ENCODE measurements around the gene CAPG. TPM values are rescaled to one million over a fixed set of nuclear protein-coding genes. Genes with fewer than 3 reads are reported as not detected.

CAPG gene
- total and polyA plus RNA-seq, 2 donors: 118 to 190 TPM

DNA sequence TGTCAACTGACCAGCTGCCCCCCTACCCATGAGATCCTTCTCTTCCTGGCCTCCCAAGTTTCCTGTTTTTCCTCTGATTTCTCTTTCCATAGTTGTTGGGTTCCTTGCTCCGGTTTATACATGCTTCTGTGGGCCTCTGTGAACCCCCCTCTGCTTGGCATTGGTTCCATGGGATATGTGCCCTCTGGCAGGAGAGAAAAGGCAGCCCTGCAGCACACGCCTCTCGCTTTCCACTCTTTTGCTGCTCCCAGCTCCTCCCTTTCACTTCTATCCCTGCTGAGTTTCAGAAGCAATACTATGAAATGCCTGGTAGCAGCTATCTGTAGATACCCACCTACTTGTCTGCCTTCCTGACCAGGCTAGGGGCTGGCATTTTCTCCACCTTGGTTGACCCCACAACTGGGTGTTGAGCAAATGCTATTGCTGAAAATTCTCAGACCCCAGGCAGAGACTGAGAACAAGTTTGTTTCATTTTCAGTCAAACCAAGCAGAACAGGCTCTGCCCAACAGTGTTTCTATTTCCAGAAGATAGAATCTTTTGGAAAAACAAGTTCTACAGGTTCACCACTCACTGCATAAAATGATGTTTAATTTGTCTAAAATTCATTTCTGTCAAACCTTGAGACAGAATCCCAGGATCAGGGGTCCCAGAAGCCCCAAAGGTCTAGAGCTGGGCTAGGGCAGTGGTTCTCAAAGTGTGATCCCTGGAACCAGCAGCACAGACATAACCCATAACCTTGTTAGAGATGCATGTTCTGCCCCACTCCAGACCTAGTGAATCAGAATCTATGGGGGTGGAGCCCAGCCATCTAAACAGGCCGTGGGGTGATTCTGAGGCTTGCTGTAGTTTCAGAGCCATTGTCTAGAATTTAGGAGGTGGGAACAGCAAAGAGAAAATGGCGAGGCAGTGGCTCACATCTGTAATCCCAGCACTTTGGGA is 13.4 kb downstream of the CAPG start:
- Histone ChIP-seq H3K27ac (ENCODE audit: low read depth in 1 of 2, low read length in 1 of 2) (no peak overlapping the region), H3K4me3 (ENCODE audit: low read length in 2 of 2) (no peak overlapping the region), H3K9me3 (ENCODE audit: control insufficient read depth in 2 of 2, insufficient read depth in 1 of 2, low read length in 1 of 2) (no peaks in the 10 kb centered on the region), H3K4me1 (ENCODE audit: control insufficient read depth in 2 of 2, insufficient read depth in 2 of 2, low read length in 2 of 2) (peaks cover 0 to 11% of the 10 kb centered on the region in 2 donors), H3K27me3 (ENCODE audit: control insufficient read depth in 2 of 2, insufficient read depth in 1 of 2, low read length in 1 of 2) (no peaks in the 10 kb centered on the region), H3K36me3 (ENCODE audit: control insufficient read depth in 2 of 2, insufficient read depth in 2 of 2, low read length in 1 of 2) (peaks cover 3 to 6% of the 10 kb centered on the region in 2 donors)
- DNase-seq (ENCODE audit: low read depth in 6 of 9, low spot score in 9 of 9): no peak
- 93% methylated on average over 5 of the region's 5 CpGs for WGBS

DNA sequence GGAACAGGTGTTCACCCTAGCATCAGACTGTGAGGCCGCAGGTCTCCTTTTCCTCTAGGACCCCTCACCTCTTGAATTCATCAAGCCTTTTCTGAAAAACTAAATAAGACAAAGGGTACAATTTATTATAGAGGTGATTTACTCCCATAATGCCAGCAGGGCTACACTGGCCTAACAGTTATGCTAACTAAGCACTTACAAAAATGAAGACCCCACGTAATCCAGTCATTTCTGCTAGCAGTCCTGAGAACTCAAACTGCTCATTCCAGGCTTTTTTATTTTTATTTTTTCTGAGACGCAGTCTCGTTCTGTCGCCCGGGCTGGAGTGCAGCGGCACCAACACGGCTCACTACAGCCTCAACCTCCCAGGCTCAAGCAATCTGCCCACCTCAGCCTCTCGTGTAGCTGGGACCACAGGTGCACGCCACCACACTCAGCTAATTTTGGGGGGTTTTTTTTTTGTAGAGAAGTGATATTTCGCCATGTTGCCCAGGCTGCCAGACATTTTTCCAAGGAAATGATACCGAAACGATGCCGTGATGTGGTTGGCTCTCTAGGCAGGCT is 14.2 kb downstream of the CAPG start:
- Histone ChIP-seq H3K27ac (ENCODE audit: low read depth in 1 of 2, low read length in 1 of 2) (no peak overlapping the region), H3K36me3 (ENCODE audit: control insufficient read depth in 2 of 2, insufficient read depth in 2 of 2, low read length in 1 of 2) (peaks cover 6% of the 10 kb centered on the region in 2 donors), H3K27me3 (ENCODE audit: control insufficient read depth in 2 of 2, insufficient read depth in 1 of 2, low read length in 1 of 2) (no peaks in the 10 kb centered on the region), H3K9me3 (ENCODE audit: control insufficient read depth in 2 of 2, insufficient read depth in 1 of 2, low read length in 1 of 2) (no peaks in the 10 kb centered on the region), H3K4me3 (ENCODE audit: low read length in 2 of 2) (no peak overlapping the region), H3K4me1 (ENCODE audit: control insufficient read depth in 2 of 2, insufficient read depth in 2 of 2, low read length in 2 of 2) (peaks cover 0 to 11% of the 10 kb centered on the region in 2 donors)
- DNase-seq (ENCODE audit: low read depth in 6 of 9, low spot score in 9 of 9): no peak
- WGBS: 97% methylated on average over 14 of the region's 14 CpGs

DNA sequence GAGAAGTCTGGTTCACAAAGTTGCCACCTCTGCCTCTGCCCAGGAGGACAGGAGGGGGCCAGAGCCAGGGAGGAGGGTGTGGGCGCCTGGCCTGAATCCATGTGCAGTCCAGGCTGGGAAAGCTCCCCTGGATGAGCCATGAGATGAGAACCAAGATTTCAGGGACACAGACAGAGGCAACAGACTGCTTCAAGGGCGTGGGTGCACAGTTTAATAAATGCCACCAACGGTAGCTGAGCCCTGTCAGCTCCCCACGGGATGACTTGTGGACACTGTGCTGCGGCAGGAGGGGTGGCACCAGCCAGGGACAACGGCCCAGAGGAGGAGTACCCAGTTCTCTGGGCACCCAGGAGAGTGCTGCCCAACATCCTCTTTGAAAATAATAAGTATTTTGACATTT is 15.2 kb downstream of the CAPG start:
- peaks cover 6 to 14% of the 10 kb centered on the region in 2 donors for H3K36me3 ChIP-seq (ENCODE audit: control insufficient read depth in 2 of 2, insufficient read depth in 2 of 2, low read length in 1 of 2)
- DNase-seq (ENCODE audit: low read depth in 6 of 9, low spot score in 9 of 9): no peak
- H3K27ac ChIP-seq (ENCODE audit: low read depth in 1 of 2, low read length in 1 of 2): no peak overlapping the region
- peaks cover 0 to 11% of the 10 kb centered on the region in 2 donors for H3K4me1 ChIP-seq (ENCODE audit: control insufficient read depth in 2 of 2, insufficient read depth in 2 of 2, low read length in 2 of 2)
- no peaks in the 10 kb centered on the region for H3K9me3 ChIP-seq (ENCODE audit: control insufficient read depth in 2 of 2, insufficient read depth in 1 of 2, low read length in 1 of 2)
- H3K27me3 ChIP-seq (ENCODE audit: control insufficient read depth in 2 of 2, insufficient read depth in 1 of 2, low read length in 1 of 2): no peaks in the 10 kb centered on the region
- 95% methylated on average over 6 of the region's 6 CpGs for WGBS
- no peak overlapping the region for H3K4me3 ChIP-seq (ENCODE audit: low read length in 2 of 2)

GRCh38 chr2:85394261-85394681 is 15.9 kb downstream of the CAPG start:
- H3K36me3 ChIP-seq (ENCODE audit: control insufficient read depth in 2 of 2, insufficient read depth in 2 of 2, low read length in 1 of 2): peaks cover 10 to 18% of the 10 kb centered on the region in 2 donors
- DNase-seq (ENCODE audit: low read depth in 6 of 9, low spot score in 9 of 9): no peak
- no peak overlapping the region for H3K27ac ChIP-seq (ENCODE audit: low read depth in 1 of 2, low read length in 1 of 2)
- WGBS: 97% methylated on average over 4 of the region's 4 CpGs
- H3K4me1 ChIP-seq (ENCODE audit: control insufficient read depth in 2 of 2, insufficient read depth in 2 of 2, low read length in 2 of 2): peaks cover 0 to 11% of the 10 kb centered on the region in 2 donors
- no peaks in the 10 kb centered on the region for H3K27me3 ChIP-seq (ENCODE audit: control insufficient read depth in 2 of 2, insufficient read depth in 1 of 2, low read length in 1 of 2)
- no peaks in the 10 kb centered on the region for H3K9me3 ChIP-seq (ENCODE audit: control insufficient read depth in 2 of 2, insufficient read depth in 1 of 2, low read length in 1 of 2)
- no peak overlapping the region for H3K4me3 ChIP-seq (ENCODE audit: low read length in 2 of 2)

GRCh38 chr2:85393836-85394235 is 16.3 kb downstream of the CAPG start:
- DNase-seq (ENCODE audit: low read depth in 6 of 9, low spot score in 9 of 9): no peak
- Histone ChIP-seq H3K4me3 (ENCODE audit: low read length in 2 of 2) (no peak overlapping the region), H3K27me3 (ENCODE audit: control insufficient read depth in 2 of 2, insufficient read depth in 1 of 2, low read length in 1 of 2) (no peaks in the 10 kb centered on the region), H3K4me1 (ENCODE audit: control insufficient read depth in 2 of 2, insufficient read depth in 2 of 2, low read length in 2 of 2) (peaks cover 0 to 11% of the 10 kb centered on the region in 2 donors), H3K36me3 (ENCODE audit: control insufficient read depth in 2 of 2, insufficient read depth in 2 of 2, low read length in 1 of 2) (peaks cover 10 to 18% of the 10 kb centered on the region in 2 donors), H3K27ac (ENCODE audit: low read depth in 1 of 2, low read length in 1 of 2) (no peak overlapping the region), H3K9me3 (ENCODE audit: control insufficient read depth in 2 of 2, insufficient read depth in 1 of 2, low read length in 1 of 2) (no peaks in the 10 kb centered on the region)
- over 99% methylated on average over 4 of the region's 4 CpGs for WGBS

- peaks cover 15 to 18% of the 10 kb centered on the region in 2 donors for H3K36me3 ChIP-seq (ENCODE audit: control insufficient read depth in 2 of 2, insufficient read depth in 2 of 2, low read length in 1 of 2)
- WGBS: 89% methylated on average over 11 of the region's 11 CpGs
- no peaks in the 10 kb centered on the region for H3K27me3 ChIP-seq (ENCODE audit: control insufficient read depth in 2 of 2, insufficient read depth in 1 of 2, low read length in 1 of 2)
- no peak overlapping the region for H3K27ac ChIP-seq (ENCODE audit: low read depth in 1 of 2, low read length in 1 of 2)
- peaks cover 0 to 7% of the 10 kb centered on the region in 2 donors for H3K4me1 ChIP-seq (ENCODE audit: control insufficient read depth in 2 of 2, insufficient read depth in 2 of 2, low read length in 2 of 2)
- peak in 5 of 9 donors; percentile 66 to 81 (median 77) for DNase-seq (ENCODE audit: low read depth in 6 of 9, low spot score in 9 of 9)
- no peak overlapping the region for H3K4me3 ChIP-seq (ENCODE audit: low read length in 2 of 2)
- no peaks in the 10 kb centered on the region for H3K9me3 ChIP-seq (ENCODE audit: control insufficient read depth in 2 of 2, insufficient read depth in 1 of 2, low read length in 1 of 2)
Measured at GRCh38 chr2:85390941-85391669, 19.1 kb downstream of the CAPG start.

- Histone ChIP-seq H3K27me3 (ENCODE audit: control insufficient read depth in 2 of 2, insufficient read depth in 1 of 2, low read length in 1 of 2) (no peaks in the 10 kb centered on the region), H3K36me3 (ENCODE audit: control insufficient read depth in 2 of 2, insufficient read depth in 2 of 2, low read length in 1 of 2) (peaks cover 15 to 27% of the 10 kb centered on the region in 2 donors), H3K4me1 (ENCODE audit: control insufficient read depth in 2 of 2, insufficient read depth in 2 of 2, low read length in 2 of 2) (peaks cover 0 to 4% of the 10 kb centered on the region in 2 donors), H3K27ac (ENCODE audit: low read depth in 1 of 2, low read length in 1 of 2) (no peak overlapping the region), H3K4me3 (ENCODE audit: low read length in 2 of 2) (no peak overlapping the region), H3K9me3 (ENCODE audit: control insufficient read depth in 2 of 2, insufficient read depth in 1 of 2, low read length in 1 of 2) (no peaks in the 10 kb centered on the region)
- DNase-seq (ENCODE audit: low read depth in 6 of 9, low spot score in 9 of 9): no peak
- 96% methylated on average over 9 of the region's 9 CpGs for WGBS
Measured at GRCh38 chr2:85388878-85389538, 21.2 kb downstream of the CAPG start.

GRCh38 chr2:85387754-85388153 is 22.4 kb downstream of the CAPG start:
- H3K36me3 ChIP-seq (ENCODE audit: control insufficient read depth in 2 of 2, insufficient read depth in 2 of 2, low read length in 1 of 2): peaks cover 15 to 30% of the 10 kb centered on the region in 2 donors
- WGBS: 96% methylated on average over 2 of the region's 2 CpGs
- no peak overlapping the region for H3K4me3 ChIP-seq (ENCODE audit: low read length in 2 of 2)
- DNase-seq (ENCODE audit: low read depth in 6 of 9, low spot score in 9 of 9): no peak
- no peaks in the 10 kb centered on the region for H3K27me3 ChIP-seq (ENCODE audit: control insufficient read depth in 2 of 2, insufficient read depth in 1 of 2, low read length in 1 of 2)
- H3K4me1 ChIP-seq (ENCODE audit: control insufficient read depth in 2 of 2, insufficient read depth in 2 of 2, low read length in 2 of 2): peaks cover 0 to 4% of the 10 kb centered on the region in 2 donors
- no peaks in the 10 kb centered on the region for H3K9me3 ChIP-seq (ENCODE audit: control insufficient read depth in 2 of 2, insufficient read depth in 1 of 2, low read length in 1 of 2)
- H3K27ac ChIP-seq (ENCODE audit: low read depth in 1 of 2, low read length in 1 of 2): no peak overlapping the region

All from thymus (tissue), 11 donors.